Measurements from ENCODE around the gene ZNF362. TPM values are rescaled to one million over a fixed set of nuclear protein-coding genes. Genes with fewer than 3 reads are reported as not detected.

ZNF362 gene
- total and polyA plus RNA-seq, 2 experiments from 2014 or later = 11.0 to 12.9 TPM

DNA sequence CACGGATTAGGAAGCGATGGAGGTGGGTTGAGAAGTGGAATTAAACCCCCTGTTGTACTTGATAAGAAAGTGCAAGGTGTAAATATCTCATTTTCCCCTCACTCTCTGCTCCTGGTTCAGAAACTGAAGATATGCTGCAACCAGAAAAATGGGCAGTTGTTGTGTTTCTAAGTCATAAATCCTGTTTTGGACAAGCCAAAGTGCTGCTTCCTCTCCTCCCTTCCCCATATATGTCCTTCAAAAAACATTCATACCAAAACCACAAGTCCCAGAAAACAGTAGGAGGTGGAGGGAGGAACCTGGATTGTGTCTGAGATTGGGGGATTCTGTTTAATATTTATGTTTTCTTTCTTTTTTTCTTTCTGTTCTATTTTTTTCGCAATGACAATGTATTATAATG, 13.6 kb upstream of the ZNF362 start:
- Mint-ChIP-seq H3K27me3 (ENCODE audit: insufficient read depth, low read depth, poor library complexity) (peaks cover 6% of the 10 kb centered on the region), H3K4me3 (no peak overlapping the region), H3K36me3 (ENCODE audit: low read depth) (no peaks in the 10 kb centered on the region), H3K27ac (no peak overlapping the region), H3K9me3 (no peaks in the 10 kb centered on the region), H3K4me1 (peaks cover 14% of the 10 kb centered on the region; the same call in 2 of the 3 replicates)
- TF ChIP-seq, protein P1, sequence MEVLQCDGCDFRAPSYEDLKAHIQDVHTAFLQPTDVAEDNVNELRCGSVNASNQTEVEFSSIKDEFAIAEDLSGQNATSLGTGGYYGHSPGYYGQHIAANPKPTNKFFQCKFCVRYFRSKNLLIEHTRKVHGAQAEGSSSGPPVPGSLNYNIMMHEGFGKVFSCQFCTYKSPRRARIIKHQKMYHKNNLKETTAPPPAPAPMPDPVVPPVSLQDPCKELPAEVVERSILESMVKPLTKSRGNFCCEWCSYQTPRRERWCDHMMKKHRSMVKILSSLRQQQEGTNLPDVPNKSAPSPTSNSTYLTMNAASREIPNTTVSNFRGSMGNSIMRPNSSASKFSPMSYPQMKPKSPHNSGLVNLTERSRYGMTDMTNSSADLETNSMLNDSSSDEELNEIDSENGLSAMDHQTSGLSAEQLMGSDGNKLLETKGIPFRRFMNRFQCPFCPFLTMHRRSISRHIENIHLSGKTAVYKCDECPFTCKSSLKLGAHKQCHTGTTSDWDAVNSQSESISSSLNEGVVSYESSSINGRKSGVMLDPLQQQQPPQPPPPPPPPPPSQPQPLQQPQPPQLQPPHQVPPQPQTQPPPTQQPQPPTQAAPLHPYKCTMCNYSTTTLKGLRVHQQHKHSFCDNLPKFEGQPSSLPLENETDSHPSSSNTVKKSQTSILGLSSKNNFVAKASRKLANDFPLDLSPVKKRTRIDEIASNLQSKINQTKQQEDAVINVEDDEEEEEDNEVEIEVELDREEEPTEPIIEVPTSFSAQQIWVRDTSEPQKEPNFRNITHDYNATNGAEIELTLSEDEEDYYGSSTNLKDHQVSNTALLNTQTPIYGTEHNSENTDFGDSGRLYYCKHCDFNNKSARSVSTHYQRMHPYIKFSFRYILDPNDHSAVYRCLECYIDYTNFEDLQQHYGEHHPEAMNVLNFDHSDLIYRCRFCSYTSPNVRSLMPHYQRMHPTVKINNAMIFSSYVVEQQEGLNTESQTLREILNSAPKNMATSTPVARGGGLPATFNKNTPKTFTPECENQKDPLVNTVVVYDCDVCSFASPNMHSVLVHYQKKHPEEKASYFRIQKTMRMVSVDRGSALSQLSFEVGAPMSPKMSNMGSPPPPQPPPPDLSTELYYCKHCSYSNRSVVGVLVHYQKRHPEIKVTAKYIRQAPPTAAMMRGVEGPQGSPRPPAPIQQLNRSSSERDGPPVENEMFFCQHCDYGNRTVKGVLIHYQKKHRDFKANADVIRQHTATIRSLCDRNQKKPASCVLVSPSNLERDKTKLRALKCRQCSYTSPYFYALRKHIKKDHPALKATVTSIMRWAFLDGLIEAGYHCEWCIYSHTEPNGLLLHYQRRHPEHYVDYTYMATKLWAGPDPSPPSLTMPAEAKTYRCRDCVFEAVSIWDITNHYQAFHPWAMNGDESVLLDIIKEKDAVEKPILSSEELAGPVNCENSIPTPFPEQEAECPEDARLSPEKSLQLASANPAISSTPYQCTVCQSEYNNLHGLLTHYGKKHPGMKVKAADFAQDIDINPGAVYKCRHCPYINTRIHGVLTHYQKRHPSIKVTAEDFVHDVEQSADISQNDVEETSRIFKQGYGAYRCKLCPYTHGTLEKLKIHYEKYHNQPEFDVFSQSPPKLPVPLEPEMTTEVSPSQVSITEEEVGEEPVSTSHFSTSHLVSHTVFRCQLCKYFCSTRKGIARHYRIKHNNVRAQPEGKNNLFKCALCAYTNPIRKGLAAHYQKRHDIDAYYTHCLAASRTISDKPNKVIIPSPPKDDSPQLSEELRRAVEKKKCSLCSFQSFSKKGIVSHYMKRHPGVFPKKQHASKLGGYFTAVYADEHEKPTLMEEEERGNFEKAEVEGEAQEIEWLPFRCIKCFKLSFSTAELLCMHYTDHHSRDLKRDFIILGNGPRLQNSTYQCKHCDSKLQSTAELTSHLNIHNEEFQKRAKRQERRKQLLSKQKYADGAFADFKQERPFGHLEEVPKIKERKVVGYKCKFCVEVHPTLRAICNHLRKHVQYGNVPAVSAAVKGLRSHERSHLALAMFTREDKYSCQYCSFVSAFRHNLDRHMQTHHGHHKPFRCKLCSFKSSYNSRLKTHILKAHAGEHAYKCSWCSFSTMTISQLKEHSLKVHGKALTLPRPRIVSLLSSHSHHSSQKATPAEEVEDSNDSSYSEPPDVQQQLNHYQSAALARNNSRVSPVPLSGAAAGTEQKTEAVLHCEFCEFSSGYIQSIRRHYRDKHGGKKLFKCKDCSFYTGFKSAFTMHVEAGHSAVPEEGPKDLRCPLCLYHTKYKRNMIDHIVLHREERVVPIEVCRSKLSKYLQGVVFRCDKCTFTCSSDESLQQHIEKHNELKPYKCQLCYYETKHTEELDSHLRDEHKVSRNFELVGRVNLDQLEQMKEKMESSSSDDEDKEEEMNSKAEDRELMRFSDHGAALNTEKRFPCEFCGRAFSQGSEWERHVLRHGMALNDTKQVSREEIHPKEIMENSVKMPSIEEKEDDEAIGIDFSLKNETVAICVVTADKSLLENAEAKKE (CRISPR knock-in tag; IDR thresholded peaks at IDR 0.05) = no peak
- TF ChIP-seq, protein P2, sequence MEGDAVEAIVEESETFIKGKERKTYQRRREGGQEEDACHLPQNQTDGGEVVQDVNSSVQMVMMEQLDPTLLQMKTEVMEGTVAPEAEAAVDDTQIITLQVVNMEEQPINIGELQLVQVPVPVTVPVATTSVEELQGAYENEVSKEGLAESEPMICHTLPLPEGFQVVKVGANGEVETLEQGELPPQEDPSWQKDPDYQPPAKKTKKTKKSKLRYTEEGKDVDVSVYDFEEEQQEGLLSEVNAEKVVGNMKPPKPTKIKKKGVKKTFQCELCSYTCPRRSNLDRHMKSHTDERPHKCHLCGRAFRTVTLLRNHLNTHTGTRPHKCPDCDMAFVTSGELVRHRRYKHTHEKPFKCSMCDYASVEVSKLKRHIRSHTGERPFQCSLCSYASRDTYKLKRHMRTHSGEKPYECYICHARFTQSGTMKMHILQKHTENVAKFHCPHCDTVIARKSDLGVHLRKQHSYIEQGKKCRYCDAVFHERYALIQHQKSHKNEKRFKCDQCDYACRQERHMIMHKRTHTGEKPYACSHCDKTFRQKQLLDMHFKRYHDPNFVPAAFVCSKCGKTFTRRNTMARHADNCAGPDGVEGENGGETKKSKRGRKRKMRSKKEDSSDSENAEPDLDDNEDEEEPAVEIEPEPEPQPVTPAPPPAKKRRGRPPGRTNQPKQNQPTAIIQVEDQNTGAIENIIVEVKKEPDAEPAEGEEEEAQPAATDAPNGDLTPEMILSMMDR (conservative IDR thresholded peaks at IDR 0.05; ENCODE audit: low read depth in 2 of 2) = no peak
- no peak for TF ChIP-seq ZNF331 (CRISPR knock-in tag; IDR thresholded peaks at IDR 0.05; ENCODE audit: low read depth)
- TF ChIP-seq POLR2AphosphoS5 (IDR thresholded peaks at IDR 0.05; ENCODE audit: low read depth) = no peak
- no peak for TF ChIP-seq NANOG (IDR thresholded peaks at IDR 0.05; ENCODE audit: borderline replicate concordance)
- no peak for TF ChIP-seq STAT1 (IDR thresholded peaks at IDR 0.05; ENCODE audit: unreplicated experiment)
- no peak for TF ChIP-seq ZNF114 (CRISPR knock-in tag; IDR thresholded peaks at IDR 0.05)
- ATAC-seq (no peak), DNase-seq (ENCODE audit: low spot score) (no peak)
- H3K9me2 ChIP-seq (ENCODE audit: insufficient read depth) = 0 out of 2 replicates have a peak, but pooled peaks cover 6% of the 10 kb centered on the region
- no peaks in the 10 kb centered on the region for H3K27me3 ChIP-seq (ENCODE audit: insufficient read depth)
- H3K4me1 ChIP-seq (ENCODE audit: insufficient read depth) = peaks cover 20% of the 10 kb centered on the region
- no peaks in the 10 kb centered on the region for H3F3A ChIP-seq (replicated peaks; ENCODE audit: low read depth)
- no peak overlapping the region for H3K4me2 ChIP-seq
- H3K27ac ChIP-seq (ENCODE audit: low read depth) = no peak overlapping the region
- no peak overlapping the region for H2AFZ ChIP-seq
- H3K36me3 ChIP-seq (ENCODE audit: insufficient read depth) = no peaks in the 10 kb centered on the region
- H3K79me2 ChIP-seq (replicated peaks; ENCODE audit: insufficient read depth) = no peaks in the 10 kb centered on the region
- no peak overlapping the region for H3K4me3 ChIP-seq
- no peaks in the 10 kb centered on the region for H4K20me1 ChIP-seq (replicated peaks; ENCODE audit: insufficient read depth)
